AG09309 (cell line): ENCODE results near the gene PLS1.

Source experiments
- DNase-seq: peaks from one replicate; pipeline ENCODE4 v3.0.0-alpha.2; 2010; ENCODE audit warnings: low read depth
- H3K4me3 ChIP-seq: 2 replicates; pipeline ENCODE4 v1.5.1; 2011; ENCODE audit warnings: mild to moderate bottlenecking, low read depth, low read length, moderate library complexity; ENCODE audit not compliant: control insufficient read depth
- TF ChIP-seq, protein P1 (sequence below): IDR thresholded peaks from 2 replicates; pipeline ENCODE4 v1.5.1; 2011; ENCODE audit warnings: mild to moderate bottlenecking, low read depth, low read length, inconsistent platforms; ENCODE audit not compliant: insufficient read depth, control insufficient read depth; ENCODE audit errors: missing control alignments

The PLS1 gene

DNA sequence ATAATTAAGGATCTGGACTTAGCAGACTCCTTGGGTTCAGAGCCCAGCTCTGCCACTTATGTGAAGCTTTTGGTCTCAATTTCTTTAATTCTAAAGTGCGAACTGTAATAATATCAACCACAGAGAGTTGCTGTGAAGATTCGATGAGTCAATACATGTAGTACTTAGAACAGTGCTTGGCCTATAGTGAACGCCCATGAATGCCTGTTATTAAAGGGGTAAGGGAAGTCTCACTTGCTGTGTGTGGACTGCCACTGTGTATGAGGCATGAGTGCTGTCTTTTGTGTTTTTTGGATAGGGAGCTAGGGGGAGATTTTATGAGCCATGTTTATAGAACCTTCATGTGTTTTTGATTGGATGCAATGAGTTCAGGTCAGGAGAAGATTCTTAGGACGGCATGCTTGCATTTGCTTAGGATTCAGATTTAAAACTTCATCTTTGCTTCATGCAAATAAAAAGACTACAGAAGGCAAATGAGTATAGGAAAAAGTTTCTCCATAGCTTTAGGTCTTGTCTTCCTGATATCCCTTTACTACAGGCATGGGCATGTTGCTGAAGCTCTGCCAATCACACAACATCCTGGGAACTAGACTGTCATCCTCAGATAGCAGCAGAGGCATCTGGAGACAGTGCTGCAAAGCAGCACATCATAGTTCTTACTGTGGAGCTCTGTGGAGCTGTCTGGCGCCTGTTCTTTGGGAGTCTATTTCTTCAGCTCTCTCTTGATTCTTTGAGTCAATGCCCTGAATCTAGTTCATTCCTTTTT, 50.0 kb downstream of the PLS1 start:
- TF ChIP-seq, protein P1, sequence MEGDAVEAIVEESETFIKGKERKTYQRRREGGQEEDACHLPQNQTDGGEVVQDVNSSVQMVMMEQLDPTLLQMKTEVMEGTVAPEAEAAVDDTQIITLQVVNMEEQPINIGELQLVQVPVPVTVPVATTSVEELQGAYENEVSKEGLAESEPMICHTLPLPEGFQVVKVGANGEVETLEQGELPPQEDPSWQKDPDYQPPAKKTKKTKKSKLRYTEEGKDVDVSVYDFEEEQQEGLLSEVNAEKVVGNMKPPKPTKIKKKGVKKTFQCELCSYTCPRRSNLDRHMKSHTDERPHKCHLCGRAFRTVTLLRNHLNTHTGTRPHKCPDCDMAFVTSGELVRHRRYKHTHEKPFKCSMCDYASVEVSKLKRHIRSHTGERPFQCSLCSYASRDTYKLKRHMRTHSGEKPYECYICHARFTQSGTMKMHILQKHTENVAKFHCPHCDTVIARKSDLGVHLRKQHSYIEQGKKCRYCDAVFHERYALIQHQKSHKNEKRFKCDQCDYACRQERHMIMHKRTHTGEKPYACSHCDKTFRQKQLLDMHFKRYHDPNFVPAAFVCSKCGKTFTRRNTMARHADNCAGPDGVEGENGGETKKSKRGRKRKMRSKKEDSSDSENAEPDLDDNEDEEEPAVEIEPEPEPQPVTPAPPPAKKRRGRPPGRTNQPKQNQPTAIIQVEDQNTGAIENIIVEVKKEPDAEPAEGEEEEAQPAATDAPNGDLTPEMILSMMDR, result no peak
- H3K4me3 ChIP-seq, result no peak overlapping the region
- DNase-seq, result no peak

DNA sequence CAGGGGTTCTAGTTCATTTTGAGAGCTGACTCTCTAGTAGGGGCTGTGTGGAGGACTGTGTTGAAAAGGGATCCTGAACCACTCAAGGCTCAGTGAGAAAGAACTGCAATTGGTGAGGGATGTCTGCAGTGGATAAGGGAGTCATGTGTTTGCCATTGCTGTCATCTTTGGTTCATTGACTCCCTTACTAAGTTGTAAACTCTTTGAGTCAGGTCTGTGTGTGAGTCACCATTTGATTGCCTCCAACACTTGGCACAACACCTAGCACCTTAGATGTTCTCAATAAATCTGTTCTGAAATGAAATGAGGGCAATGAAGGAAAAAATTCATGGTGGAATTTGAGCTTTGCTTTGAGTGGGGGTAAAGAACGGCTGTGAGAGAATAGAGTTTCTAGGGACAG, 51.7 kb downstream of the PLS1 start:
- no peak overlapping the region for H3K4me3 ChIP-seq
- no peak for DNase-seq
- TF ChIP-seq, protein P1, result no peak

DNA sequence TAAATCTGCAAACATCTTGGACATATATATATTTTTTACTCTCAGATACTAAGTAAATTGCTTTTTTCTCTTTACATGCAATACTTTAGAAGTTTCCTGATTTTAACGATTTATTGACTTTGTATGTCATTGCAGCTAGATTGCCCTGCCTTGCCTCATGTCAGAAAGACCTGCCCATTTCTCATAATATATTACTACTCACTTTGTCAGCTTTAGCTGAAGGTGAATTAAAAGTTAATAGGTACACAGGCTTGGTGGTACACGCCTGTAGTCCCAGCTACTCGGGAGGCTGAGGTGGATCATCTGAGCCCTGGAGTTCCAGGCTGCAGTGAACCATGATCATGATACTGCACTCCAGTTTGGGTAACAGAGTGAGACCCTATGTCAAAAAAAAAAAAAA, 52.8 kb downstream of the PLS1 start:
- no peak for DNase-seq
- no peak overlapping the region for H3K4me3 ChIP-seq
- TF ChIP-seq, protein P1, result no peak

DNA sequence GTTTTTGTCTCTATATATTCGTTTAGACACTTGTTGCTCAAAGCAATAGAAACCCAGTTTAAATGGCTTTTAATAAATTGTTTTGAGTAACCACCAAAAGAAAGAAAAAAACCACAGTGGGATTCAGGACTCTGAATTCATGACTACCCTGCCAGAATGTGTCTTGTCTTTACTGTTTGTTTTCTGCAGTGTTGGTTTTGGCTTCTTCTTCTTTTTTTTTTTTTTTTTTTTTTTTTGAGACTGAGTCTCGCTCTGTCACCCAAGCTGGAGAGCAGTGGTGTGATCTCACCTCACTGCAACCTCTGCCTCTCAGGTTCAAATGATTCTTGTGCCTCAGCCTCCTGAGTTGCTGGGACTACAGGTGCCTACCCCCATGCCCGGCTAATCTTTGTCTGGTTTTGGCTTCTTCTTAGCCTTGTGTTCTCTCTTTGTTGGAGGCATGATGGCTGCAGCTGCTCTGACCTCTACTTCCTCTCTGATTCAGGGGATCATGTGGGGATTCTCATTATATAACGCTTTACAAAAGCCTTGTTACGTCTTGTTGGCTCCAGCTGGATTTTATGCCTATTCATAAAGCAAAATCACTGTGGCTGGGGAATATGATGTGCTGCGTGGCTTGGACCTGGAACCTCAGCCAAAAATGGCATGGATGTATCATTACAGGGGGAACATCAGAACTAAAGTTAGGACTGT, 54.0 kb downstream of the PLS1 start:
- H3K4me3 ChIP-seq, result no peak overlapping the region
- TF ChIP-seq, protein P1, result no peak
- no peak for DNase-seq

DNA sequence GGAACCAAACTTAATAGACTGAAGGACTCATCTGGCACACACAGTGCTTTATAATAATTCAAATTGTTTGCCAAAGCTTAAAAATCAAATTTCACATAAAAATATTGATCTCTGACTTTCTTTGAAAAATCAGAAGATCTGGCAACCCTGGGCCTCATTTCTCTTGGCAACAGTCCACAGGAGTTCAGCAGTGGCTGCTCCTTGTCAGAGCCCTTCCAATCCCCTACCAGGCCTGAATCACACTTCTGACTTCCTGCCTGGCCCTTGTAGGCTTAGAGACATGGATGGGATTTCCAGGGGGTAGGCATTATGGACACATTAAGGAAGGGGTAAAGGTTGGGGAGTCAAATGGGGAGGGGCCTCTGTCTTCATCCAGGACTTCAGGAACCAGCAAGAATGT, 55.5 kb downstream of the PLS1 start:
- no peak overlapping the region for H3K4me3 ChIP-seq
- no peak for DNase-seq
- TF ChIP-seq, protein P1, result no peak

DNA sequence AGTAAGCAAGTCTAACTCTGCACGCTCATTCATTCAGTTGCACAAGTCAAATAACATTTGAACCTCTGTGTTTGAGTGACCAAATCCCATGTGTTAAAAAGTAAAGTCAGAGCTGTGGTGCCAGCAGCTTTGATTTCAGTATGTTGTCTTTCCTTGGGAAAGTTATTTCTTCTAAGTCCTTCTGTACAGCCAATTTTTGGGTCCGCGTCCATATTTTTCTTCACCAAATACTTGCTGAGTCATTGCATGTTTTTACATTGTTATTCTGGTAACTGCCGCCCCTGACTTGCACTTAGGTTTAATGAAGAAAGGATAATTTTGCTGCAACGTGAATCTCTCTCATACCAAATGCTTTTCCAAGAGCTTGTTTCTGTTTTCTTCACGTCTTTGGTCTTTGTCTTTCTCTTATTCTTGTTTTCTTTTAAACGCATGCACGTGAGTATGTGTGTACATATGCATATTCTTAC, 56.7 kb downstream of the PLS1 start:
- no peak for DNase-seq
- TF ChIP-seq, protein P1, result no peak
- no peak overlapping the region for H3K4me3 ChIP-seq

DNA sequence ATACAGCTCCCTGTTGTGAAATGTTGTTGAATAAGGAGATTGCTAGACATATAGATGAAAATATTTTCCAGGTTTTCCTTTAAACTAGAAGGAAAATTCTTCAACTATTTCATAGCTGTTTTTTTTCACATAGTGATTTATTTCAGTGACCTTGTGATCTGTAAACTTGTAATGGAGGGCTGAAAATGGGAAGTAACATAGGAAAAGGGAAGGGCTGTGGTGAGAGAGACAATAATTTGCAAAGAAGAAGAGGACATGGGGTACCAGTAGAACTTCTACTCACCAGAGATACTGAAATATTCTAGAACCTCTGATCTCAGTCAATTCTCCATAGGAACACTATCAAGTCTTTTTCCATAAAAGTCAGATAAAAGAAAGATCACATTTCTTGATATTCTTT, 60.4 kb downstream of the PLS1 start:
- H3K4me3 ChIP-seq, result no peak overlapping the region
- no peak for DNase-seq
- TF ChIP-seq, protein P1, result no peak
